Stimulated activated CD4-positive, alpha-beta T cell treated with anti-CD3 and anti-CD28 coated beads, Interleukin-4, amount 100 ng/mL, for 24 hours (primary cell): ENCODE data around the gene DLK2.
"Not testable (repeated sequence)": the region's sequence is repeated elsewhere in the genome, so short reads cannot be mapped to it uniquely, and the experiment has no call there.

Experiments used
- DNase-seq: peaks from one replicate; pipeline ENCODE4 v3.0.0-alpha.2; 2020

Gene DLK2

GRCh38 chr6:43481591-43482236 is 26.4 kb upstream of the DLK2 start:
- no peak for DNase-seq

- no peak for DNase-seq
Observed at GRCh38 chr6:43481075-43481474, 25.7 kb upstream of the DLK2 start.

- DNase-seq, result no peak
Observed at GRCh38 chr6:43478008-43478372, 22.6 kb upstream of the DLK2 start.

- peak; percentile 97 for DNase-seq
Observed at GRCh38 chr6:43477235-43478007, 22.1 kb upstream of the DLK2 start, which contains the start of gene TJAP1. TJAP1 (plus strand) TSS chr6:43477570; CDS start chr6:43499002, 21,432 bp downstream.

- DNase-seq, result no peak
Observed at GRCh38 chr6:43476746-43477145, 21.4 kb upstream of the DLK2 start.

GRCh38 chr6:43475516-43475915 is 20.2 kb upstream of the DLK2 start:
- no peak for DNase-seq

- DNase-seq, result no peak
Observed at GRCh38 chr6:43472515-43472914, 17.2 kb upstream of the DLK2 start.

- DNase-seq, result no peak
Observed at GRCh38 chr6:43471399-43471798, 16.1 kb upstream of the DLK2 start.

GRCh38 chr6:43469947-43470346 is 14.6 kb upstream of the DLK2 start:
- DNase-seq, result no peak

- no peak for DNase-seq
Observed at GRCh38 chr6:43468748-43469681, 13.7 kb upstream of the DLK2 start.

GRCh38 chr6:43468240-43468639 is 12.9 kb upstream of the DLK2 start:
- DNase-seq, result no peak

GRCh38 chr6:43467752-43468151 is 12.4 kb upstream of the DLK2 start:
- no peak for DNase-seq

GRCh38 chr6:43467265-43467664 is 11.9 kb upstream of the DLK2 start:
- DNase-seq, result not testable (repeated sequence)

GRCh38 chr6:43465948-43466347 is 10.6 kb upstream of the DLK2 start:
- DNase-seq, result no peak

- no peak for DNase-seq
Observed at GRCh38 chr6:43464337-43464736, 9.0 kb upstream of the DLK2 start.

GRCh38 chr6:43461936-43462335 is 6.6 kb upstream of the DLK2 start:
- no peak for DNase-seq

GRCh38 chr6:43460032-43460431 is 4.7 kb upstream of the DLK2 start:
- no peak for DNase-seq

- DNase-seq, result no peak
Observed at GRCh38 chr6:43459535-43459934, 4.2 kb upstream of the DLK2 start.

GRCh38 chr6:43458154-43458553 is 2.8 kb upstream of the DLK2 start:
- DNase-seq, result not testable (repeated sequence)

- no peak for DNase-seq
Observed at GRCh38 chr6:43457643-43458042, 2.3 kb upstream of the DLK2 start.

- DNase-seq, result peak; percentile 26
Observed at GRCh38 chr6:43454696-43455530, 435 bp downstream of the DLK2 start.

GRCh38 chr6:43454290-43454695 is 1.1 kb downstream of the DLK2 start:
- peak; percentile 66 for DNase-seq
